ENCODE results near the gene TSEN34.
"Not testable (repeated sequence)": the region's sequence is repeated elsewhere in the genome, so short reads cannot be mapped to it uniquely, and the experiment has no call there.

The TSEN34 gene

GRCh38 chr19:54239491-54240371, 48.6 kb downstream of the TSEN34 start:
- DNase-seq (ENCODE audit: low read depth, low spot score) = not testable (repeated sequence)

GRCh38 chr19:54240372-54241336, 49.5 kb downstream of the TSEN34 start:
- DNase-seq (ENCODE audit: low read depth, low spot score) = not testable (repeated sequence)

- not testable (repeated sequence) for DNase-seq (ENCODE audit: low read depth, low spot score)
Observed at GRCh38 chr19:54242234-54242633, 51.1 kb downstream of the TSEN34 start.

- not testable (repeated sequence) for DNase-seq (ENCODE audit: low read depth, low spot score)
Observed at GRCh38 chr19:54242646-54243045, 51.5 kb downstream of the TSEN34 start, which contains the start of gene LILRA6. TSS of gene LILRA6 (minus strand) at chr19:54242790.

GRCh38 chr19:54243809-54244208, 52.7 kb downstream of the TSEN34 start:
- not testable (repeated sequence) for DNase-seq (ENCODE audit: low read depth, low spot score)

All from ELF-1 (cell line).